Tibial nerve (tissue), 4 donors: Measurements from ENCODE around the gene MARS1. TPM values are rescaled to one million over a fixed set of nuclear protein-coding genes. Genes with fewer than 3 reads are reported as not detected.

Experiments used
- DNase-seq, 2 donors: peaks; one replicate each; pipeline ENCODE4 v3.0.0-alpha.2; 2019; ENCODE audit warnings: low spot score in 2 of 2
- H3K27ac ChIP-seq, 4 donors: fragments of 200-600 bp; sonication (generic) in 3 of 4; one replicate each; pipeline ENCODE4 v1.5.1; 2017 to 2019; ENCODE audit warnings: mild to moderate bottlenecking in 1 of 4
- H3K27me3 ChIP-seq, 2 donors: fragments of 200-600 bp; sonication (generic) in 1 of 2; one replicate each; pipeline versions ENCODE4 v1.5.1 to v1.6.0; 2017 to 2019
- H3K36me3 ChIP-seq, 3 donors: fragments of 200-600 bp; sonication (generic); one replicate each; pipeline ENCODE4 v1.5.1; 2018 to 2019
- H3K4me1 ChIP-seq, 4 donors: fragments of 200-600 bp; sonication (generic) in 3 of 4; one replicate each; pipeline ENCODE4 v1.5.1; 2017 to 2019
- H3K4me3 ChIP-seq, 4 donors: fragments of 200-600 bp; sonication (generic) in 3 of 4; one replicate each; pipeline ENCODE4 v1.5.1; 2017 to 2019; ENCODE audit warnings: mild to moderate bottlenecking in 1 of 4, moderate library complexity in 1 of 4
- H3K9me3 ChIP-seq, 4 donors: fragments of 200-600 bp; sonication (generic) in 3 of 4; one replicate each; pipeline ENCODE4 v1.5.1; 2017 to 2019
- CTCF ChIP-seq, 5 experiments: fragments of 200-600 bp in 3 of 5; fragments of 450-650 bp in 2 of 5; sonication (generic) in 3 of 5; IDR thresholded peaks; one replicate each; pipeline ENCODE4 v1.5.1; 2016 to 2019; ENCODE audit warnings: antibody characterized with exemption in 5 of 5, mild to moderate bottlenecking in 3 of 5, moderate library complexity in 2 of 5
- EP300 ChIP-seq, 2 donors: sonication (generic); formaldehyde crosslinking; IDR thresholded peaks; one replicate each; pipeline ENCODE4 v1.6.1; 2017; ENCODE audit warnings: antibody characterized with exemption in 2 of 2, mild to moderate bottlenecking in 1 of 2
- POLR2A ChIP-seq, 2 donors: fragments of 450-650 bp; IDR thresholded peaks; one replicate each; pipeline ENCODE4 v1.6.1; 2017; ENCODE audit warnings: antibody characterized with exemption in 2 of 2, mild to moderate bottlenecking in 2 of 2, moderate library complexity in 2 of 2
- WGBS, 2 donors: methylation state at CpG; one replicate each; pipeline ENCODE4 v1.1.5; 2018; 5-methylcytosine and 5-hydroxymethylcytosine counted together
- total RNA-seq, 4 donors: library from RNA; depleted of rRNA; stranded (reverse); fragments of >200 nt; gene quantifications; one replicate each; pipeline ENCODE4 v1.1.0, GENCODE V29; 2016

The MARS1 gene
- total RNA-seq, 4 donors from 2014 or later: 53.5 to 101 (median 74.2) TPM

- Histone ChIP-seq H3K36me3 (no peaks in the 10 kb centered on the region), H3K27me3 (no peaks in the 10 kb centered on the region), H3K9me3 (peaks cover 0 to 7% (median 0%) of the 10 kb centered on the region in 4 donors), H3K4me3 (no peak overlapping the region), H3K27ac (no peak overlapping the region), H3K4me1 (no peaks in the 10 kb centered on the region)
- no peak for DNase-seq
- TF ChIP-seq CTCF (IDR thresholded peaks at IDR 0.05) (no peak), POLR2A (IDR thresholded peaks at IDR 0.05) (no peak), EP300 (IDR thresholded peaks at IDR 0.05) (no peak)
- 71 to 72% methylated on average over 5 of the region's 5 CpGs for WGBS, 2 donors
Measured at GRCh38 chr12:57444744-57445143, 43.1 kb upstream of the MARS1 start.

GRCh38 chr12:57446292-57446960 lies 41.4 kb upstream of the MARS1 start:
- Histone ChIP-seq H3K4me1 (no peaks in the 10 kb centered on the region), H3K27ac (no peak overlapping the region), H3K27me3 (no peaks in the 10 kb centered on the region), H3K36me3 (no peaks in the 10 kb centered on the region), H3K9me3 (peaks cover 0 to 7% (median 0%) of the 10 kb centered on the region in 4 donors), H3K4me3 (no peak overlapping the region)
- TF ChIP-seq EP300 (IDR thresholded peaks at IDR 0.05) (no peak), POLR2A (IDR thresholded peaks at IDR 0.05) (no peak), CTCF (IDR thresholded peaks at IDR 0.05) (no peak)
- 95% methylated on average over 6 of the region's 6 CpGs for WGBS, 2 donors
- DNase-seq: no peak

- WGBS, 2 donors: 84 to 85% methylated on average over 2 of the region's 2 CpGs
- H3K9me3 ChIP-seq: no peaks in the 10 kb centered on the region
- H3K36me3 ChIP-seq: no peaks in the 10 kb centered on the region
- no peak for TF ChIP-seq POLR2A (IDR thresholded peaks at IDR 0.05)
- TF ChIP-seq CTCF (IDR thresholded peaks at IDR 0.05): no peak
- TF ChIP-seq EP300 (IDR thresholded peaks at IDR 0.05): no peak
- H3K4me1 ChIP-seq: no peaks in the 10 kb centered on the region
- no peak for DNase-seq
- no peak overlapping the region for H3K4me3 ChIP-seq
- H3K27me3 ChIP-seq: no peaks in the 10 kb centered on the region
- H3K27ac ChIP-seq: no peak overlapping the region
Measured at GRCh38 chr12:57448669-57449068, 39.2 kb upstream of the MARS1 start.

- 93% methylated on average over 2 to 5 of the region's 7 CpGs for WGBS, 2 donors
Measured at GRCh38 chr12:57449375-57449774, 38.5 kb upstream of the MARS1 start.

More at GRCh38 chr12:57449375-57449774, 38.5 kb upstream of the MARS1 start:
- H3K4me3 ChIP-seq: no peak overlapping the region
- H3K36me3 ChIP-seq: no peaks in the 10 kb centered on the region
- H3K27ac ChIP-seq: no peak overlapping the region
- H3K9me3 ChIP-seq: no peaks in the 10 kb centered on the region
- H3K27me3 ChIP-seq: no peaks in the 10 kb centered on the region
- TF ChIP-seq EP300 (IDR thresholded peaks at IDR 0.05) (no peak), CTCF (IDR thresholded peaks at IDR 0.05) (no peak), POLR2A (IDR thresholded peaks at IDR 0.05) (no peak)
- no peak for DNase-seq
- H3K4me1 ChIP-seq: no peaks in the 10 kb centered on the region
